Heart left ventricle (tissue), 16 donors: ENCODE measurements around the gene UBR2. TPM values are rescaled to one million over a fixed set of nuclear protein-coding genes. Genes with fewer than 3 reads are reported as not detected.

Experiments
- ATAC-seq, 4 donors: fragments of 200-7000 bp; cut with Tn5 transposase; one replicate each; pipeline ENCODE4 v1.9.1; 2020 to 2022; ENCODE audit warnings: moderate library complexity in 4 of 4, mild to moderate bottlenecking in 3 of 4, moderate number of reproducible peaks in 1 of 4
- DNase-seq, 5 donors: peaks; one replicate each; pipeline ENCODE4 v3.0.0-alpha.2; 2020
- H3K27ac ChIP-seq, 12 donors: fragments of 200-600 bp; sonication (generic) in 4 of 12; one replicate each; pipeline versions ENCODE4 v1.5.0 to v1.8.0; 2016 to 2022; ENCODE audit warnings: mild to moderate bottlenecking in 2 of 12
- H3K27me3 ChIP-seq, 9 donors: fragments of 200-600 bp; sonication (generic) in 2 of 9; one replicate each; pipeline versions ENCODE4 v1.5.1 to v1.8.0; 2016 to 2022; ENCODE audit warnings: mild to moderate bottlenecking in 3 of 9
- H3K36me3 ChIP-seq, 9 donors: fragments of 200-600 bp; sonication (generic) in 2 of 9; one replicate each; pipeline versions ENCODE4 v1.5.0 to v1.8.0; 2018 to 2022; ENCODE audit warnings: mild to moderate bottlenecking in 2 of 9
- H3K4me1 ChIP-seq, 12 donors: fragments of 200-600 bp; sonication (generic) in 4 of 12; one replicate each; pipeline versions ENCODE4 v1.5.0 to v1.8.0; 2016 to 2022; ENCODE audit warnings: mild to moderate bottlenecking in 3 of 12
- H3K4me3 ChIP-seq, 12 donors: fragments of 200-600 bp; sonication (generic) in 4 of 12; one replicate each; pipeline versions ENCODE4 v1.5.0 to v1.8.0; 2017 to 2022; ENCODE audit warnings: mild to moderate bottlenecking in 9 of 12, moderate library complexity in 4 of 12
- H3K9me3 ChIP-seq, 12 donors: fragments of 200-600 bp; sonication (generic) in 4 of 12; one replicate each; pipeline versions ENCODE4 v1.5.0 to v1.8.0; 2016 to 2022; ENCODE audit warnings: mild to moderate bottlenecking in 1 of 12
- CTCF ChIP-seq, 12 donors: fragments of 200-600 bp; sonication (generic) in 4 of 12; IDR thresholded peaks; one replicate each; pipeline versions ENCODE4 v1.5.0 to v1.8.0; 2018 to 2022; ENCODE audit warnings: antibody characterized with exemption in 12 of 12, mild to moderate bottlenecking in 5 of 12
- POLR2A ChIP-seq, 2 donors: fragments of 450-650 bp; IDR thresholded peaks; one replicate each; pipeline ENCODE4 v1.6.1; 2017; ENCODE audit warnings: antibody characterized with exemption in 2 of 2, mild to moderate bottlenecking in 2 of 2, moderate library complexity in 2 of 2
- WGBS, 4 donors: extraction: QIAGEN DNeasy Blood & Tissue Kit in 2 of 4; methylation state at CpG; one replicate each; pipeline versions ENCODE4 v1.1.5 to v1.1.7; 2013 to 2018; 5-methylcytosine and 5-hydroxymethylcytosine counted together
- intact Hi-C, 10 donors: fragments of 100-400 bp; cut with DNase I; formaldehyde crosslinking; loops; one replicate each; pipeline versions ENCODE4 v1.11.1 to v1.14.2; 2022
- polyA plus RNA-seq, 2 donors: library from polyadenylated mRNA; stranded (reverse); fragments of 200-250 nt; gene quantifications; one replicate each; pipeline ENCODE4 v1.2.3, GENCODE V29; 2013
- total RNA-seq, 9 donors: library from RNA; depleted of rRNA in 2 of 9; stranded (reverse); fragments of >200 nt in 2 of 9; fragmentation: NEBNext Ultra II Directional in 3 of 9; extraction: Animal tissue kit (Norgen Biotek cat#: 25700) in 3 of 9; gene quantifications; one replicate each; pipeline versions ENCODE4 v1.1.0 to v1.2.4, GENCODE V29; 2016 to 2023
- donor health status: ischemic (EF 13 %, LVEDD 7.1; RV severe dilation, severe dysfunction).
- donor health status: healthy with polysubstance abuse.
- donor health status: DM: no; HTN: yes; CAD: no.
- donor health status: DM: no; HTN: no; CAD: no.
- donor health status: ischemic (EF 25% LVEDD 6.9; RV normal size, moderate dysfunction).
- donor health status: ischemic (EF 25% LVEDD 5.7; RV mildly dilated, moderate dysfunction).
- donor health status: healthy.
- donor health status: DM: yes; HTN: yes; CAD: no.
- donor health status: ischemic (EF 35%, LVEDD 5.7; RV mildly dilated, moderate dysfunction).
- donor health status: nonischemic (EF 11% LVEDD 7.7; RV severe dilation, severe dysfunction).
- donor health status: DM: yes; HTN: yes; CAD: no.
- donor health status: PGD.
- donor health status: ischemic (EF 29% LVEDD 5.4; RV normal size, mild dysfunction).
- donor health status: nonischemic (EF 23%, LVEDD 6.1; RV moderate dilation, normal function).

UBR2 gene
- total and polyA plus RNA-seq, 11 donors, result 9.9 to 35.9 (median 30.1) TPM

GRCh38 chr6:42690151-42690702, 126.4 kb downstream of the UBR2 start:
- no peak for ATAC-seq
- Histone ChIP-seq H3K27ac (peak overlapping the region in 1 of 12 donors; percentile 12), H3K9me3 (no peaks in the 10 kb centered on the region), H3K4me1 (peaks cover 0 to 39% (median 8%) of the 10 kb centered on the region in 12 donors), H3K4me3 (no peak overlapping the region), H3K36me3 (peaks cover 0 to 96% (median 81%) of the 10 kb centered on the region in 9 donors), H3K27me3 (no peaks in the 10 kb centered on the region)
- intact Hi-C loops, result loop anchor here in 3 of 10 donors (2.0 to 5.0 kb wide), 2 partner anchors 37 kb away; no protein-coding TSS in a partner anchor
- WGBS, 4 donors, result 91 to 94% (median 93%) methylated on average over 5 of the region's 5 CpGs
- no peak for DNase-seq
- TF ChIP-seq POLR2A (IDR thresholded peaks at IDR 0.05) (no peak), CTCF (IDR thresholded peaks at IDR 0.05) (no peak)

- intact Hi-C loops, result loop anchor here in 3 of 10 donors (2.0 to 5.0 kb wide), 2 partner anchors 36 kb away; no protein-coding TSS in a partner anchor
- Histone ChIP-seq H3K9me3 (no peaks in the 10 kb centered on the region), H3K27me3 (no peaks in the 10 kb centered on the region), H3K27ac (peak overlapping the region in 7 of 12 donors; percentile 1 to 73 (median 32)), H3K36me3 (peaks cover 0 to 90% (median 75%) of the 10 kb centered on the region in 9 donors), H3K4me1 (peaks cover 0 to 39% (median 8%) of the 10 kb centered on the region in 12 donors), H3K4me3 (no peak overlapping the region)
- TF ChIP-seq CTCF (IDR thresholded peaks at IDR 0.05), result no peak
- TF ChIP-seq POLR2A (IDR thresholded peaks at IDR 0.05), result no peak
- ATAC-seq, result no peak
- DNase-seq, result no peak
- 51 to 71% (median 62%) methylated on average over 2 of the region's 2 CpGs for WGBS, 4 donors
These were observed 127.0 kb downstream of the UBR2 start for GRCh38 chr6:42690872-42691271.

GRCh38 chr6:42692137-42692911, 128.5 kb downstream of the UBR2 start:
- Histone ChIP-seq H3K9me3 (no peaks in the 10 kb centered on the region), H3K4me1 (peaks cover 0 to 43% (median 9%) of the 10 kb centered on the region in 12 donors), H3K27ac (peak overlapping the region in 11 of 12 donors; percentile 1 to 77 (median 50)), H3K36me3 (peaks cover 0 to 84% (median 69%) of the 10 kb centered on the region in 9 donors), H3K27me3 (no peaks in the 10 kb centered on the region), H3K4me3 (no peak overlapping the region)
- WGBS, 4 donors, result 57 to 71% (median 64%) methylated on average over 4 of the region's 4 CpGs
- TF ChIP-seq CTCF (IDR thresholded peaks at IDR 0.05), result no peak
- TF ChIP-seq POLR2A (IDR thresholded peaks at IDR 0.05), result no peak
- DNase-seq (peak in 1 of 5 donors; percentile 55), ATAC-seq (peak in 3 of 4 donors; percentile 44 to 47 (median 45))
- intact Hi-C loops, result loop anchor here in 2 of 10 donors (5.0 kb wide), 1 partner anchor 35 kb away; no protein-coding TSS in a partner anchor
